ENCODE results near the gene MTHFD2L.

The MTHFD2L gene

GRCh38 chr4:74133786-74134499 is 24.0 kb upstream of the MTHFD2L start:
- peak in 1 of 3 donors; percentile 17 for DNase-seq
- Histone ChIP-seq H3K27me3 (replicated peaks; ENCODE audit: control insufficient read depth, insufficient read depth, low read length, poor library complexity, severe bottlenecking) (no peaks in the 10 kb centered on the region), H3K9me3 (ENCODE audit: control insufficient read depth, low read length) (no peaks in the 10 kb centered on the region), H3K4me3 (ENCODE audit: insufficient read depth, low read depth, low read length, poor library complexity, severe bottlenecking) (no peak overlapping the region), H3K4me1 (ENCODE audit: control insufficient read depth, insufficient read depth, low read length, poor library complexity, severe bottlenecking) (no peaks in the 10 kb centered on the region), H3K36me3 (ENCODE audit: control insufficient read depth, insufficient read depth, low read length) (no peaks in the 10 kb centered on the region), H3K27ac (ENCODE audit: insufficient read depth, low read length, poor library complexity, severe bottlenecking) (no peak overlapping the region)

- H3K27ac ChIP-seq (ENCODE audit: insufficient read depth, low read length, poor library complexity, severe bottlenecking): no peak overlapping the region
- no peaks in the 10 kb centered on the region for H3K4me1 ChIP-seq (ENCODE audit: control insufficient read depth, insufficient read depth, low read length, poor library complexity, severe bottlenecking)
- H3K36me3 ChIP-seq (ENCODE audit: control insufficient read depth, insufficient read depth, low read length): no peaks in the 10 kb centered on the region
- no peak overlapping the region for H3K4me3 ChIP-seq (ENCODE audit: insufficient read depth, low read depth, low read length, poor library complexity, severe bottlenecking)
- no peak for DNase-seq
- no peaks in the 10 kb centered on the region for H3K27me3 ChIP-seq (replicated peaks; ENCODE audit: control insufficient read depth, insufficient read depth, low read length, poor library complexity, severe bottlenecking)
- no peaks in the 10 kb centered on the region for H3K9me3 ChIP-seq (ENCODE audit: control insufficient read depth, low read length)
Measured at GRCh38 chr4:74134500-74134852, 23.4 kb upstream of the MTHFD2L start.

- Histone ChIP-seq H3K4me1 (ENCODE audit: control insufficient read depth, insufficient read depth, low read length, poor library complexity, severe bottlenecking) (no peaks in the 10 kb centered on the region), H3K27ac (ENCODE audit: insufficient read depth, low read length, poor library complexity, severe bottlenecking) (no peak overlapping the region), H3K36me3 (ENCODE audit: control insufficient read depth, insufficient read depth, low read length) (no peaks in the 10 kb centered on the region), H3K9me3 (ENCODE audit: control insufficient read depth, low read length) (no peaks in the 10 kb centered on the region), H3K27me3 (replicated peaks; ENCODE audit: control insufficient read depth, insufficient read depth, low read length, poor library complexity, severe bottlenecking) (peaks cover 6% of the 10 kb centered on the region), H3K4me3 (ENCODE audit: insufficient read depth, low read depth, low read length, poor library complexity, severe bottlenecking) (no peak overlapping the region)
- no peak for DNase-seq
Measured at GRCh38 chr4:74146581-74147129, 11.3 kb upstream of the MTHFD2L start.

GRCh38 chr4:74148205-74148604 is 9.7 kb upstream of the MTHFD2L start:
- H3K36me3 ChIP-seq (ENCODE audit: control insufficient read depth, insufficient read depth, low read length): no peaks in the 10 kb centered on the region
- no peak overlapping the region for H3K4me3 ChIP-seq (ENCODE audit: insufficient read depth, low read depth, low read length, poor library complexity, severe bottlenecking)
- no peaks in the 10 kb centered on the region for H3K4me1 ChIP-seq (ENCODE audit: control insufficient read depth, insufficient read depth, low read length, poor library complexity, severe bottlenecking)
- no peak for DNase-seq
- H3K27me3 ChIP-seq (replicated peaks; ENCODE audit: control insufficient read depth, insufficient read depth, low read length, poor library complexity, severe bottlenecking): peaks cover 6% of the 10 kb centered on the region
- H3K9me3 ChIP-seq (ENCODE audit: control insufficient read depth, low read length): no peaks in the 10 kb centered on the region
- H3K27ac ChIP-seq (ENCODE audit: insufficient read depth, low read length, poor library complexity, severe bottlenecking): no peak overlapping the region

GRCh38 chr4:74152836-74153235 is 5.1 kb upstream of the MTHFD2L start:
- Histone ChIP-seq H3K4me3 (ENCODE audit: insufficient read depth, low read depth, low read length, poor library complexity, severe bottlenecking) (no peak overlapping the region), H3K27ac (ENCODE audit: insufficient read depth, low read length, poor library complexity, severe bottlenecking) (no peak overlapping the region), H3K9me3 (ENCODE audit: control insufficient read depth, low read length) (no peaks in the 10 kb centered on the region), H3K27me3 (replicated peaks; ENCODE audit: control insufficient read depth, insufficient read depth, low read length, poor library complexity, severe bottlenecking) (peaks cover 6% of the 10 kb centered on the region), H3K4me1 (ENCODE audit: control insufficient read depth, insufficient read depth, low read length, poor library complexity, severe bottlenecking) (no peaks in the 10 kb centered on the region), H3K36me3 (ENCODE audit: control insufficient read depth, insufficient read depth, low read length) (no peaks in the 10 kb centered on the region)
- no peak for DNase-seq

GRCh38 chr4:74156521-74156920 is 1.4 kb upstream of the MTHFD2L start:
- no peaks in the 10 kb centered on the region for H3K9me3 ChIP-seq (ENCODE audit: control insufficient read depth, low read length)
- H3K4me3 ChIP-seq (ENCODE audit: insufficient read depth, low read depth, low read length, poor library complexity, severe bottlenecking): no peak overlapping the region
- no peaks in the 10 kb centered on the region for H3K36me3 ChIP-seq (ENCODE audit: control insufficient read depth, insufficient read depth, low read length)
- DNase-seq: no peak
- peaks cover 11% of the 10 kb centered on the region for H3K4me1 ChIP-seq (ENCODE audit: control insufficient read depth, insufficient read depth, low read length, poor library complexity, severe bottlenecking)
- H3K27ac ChIP-seq (ENCODE audit: insufficient read depth, low read length, poor library complexity, severe bottlenecking): no peak overlapping the region
- H3K27me3 ChIP-seq (replicated peaks; ENCODE audit: control insufficient read depth, insufficient read depth, low read length, poor library complexity, severe bottlenecking): no peaks in the 10 kb centered on the region

- Histone ChIP-seq H3K36me3 (ENCODE audit: control insufficient read depth, insufficient read depth, low read length) (no peaks in the 10 kb centered on the region), H3K4me3 (ENCODE audit: insufficient read depth, low read depth, low read length, poor library complexity, severe bottlenecking) (peak overlapping the region; percentile 79), H3K4me1 (ENCODE audit: control insufficient read depth, insufficient read depth, low read length, poor library complexity, severe bottlenecking) (peaks cover 11% of the 10 kb centered on the region), H3K9me3 (ENCODE audit: control insufficient read depth, low read length) (no peaks in the 10 kb centered on the region), H3K27me3 (replicated peaks; ENCODE audit: control insufficient read depth, insufficient read depth, low read length, poor library complexity, severe bottlenecking) (no peaks in the 10 kb centered on the region), H3K27ac (ENCODE audit: insufficient read depth, low read length, poor library complexity, severe bottlenecking) (no peak overlapping the region)
- no peak for DNase-seq
Measured at GRCh38 chr4:74157154-74157553, 764 bp upstream of the MTHFD2L start.

GRCh38 chr4:74158466-74159142 is 686 bp downstream of the MTHFD2L start:
- DNase-seq: no peak

GRCh38 chr4:74159143-74159709 is 1.3 kb downstream of the MTHFD2L start:
- Histone ChIP-seq H3K4me1 (ENCODE audit: control insufficient read depth, insufficient read depth, low read length, poor library complexity, severe bottlenecking) (peaks cover 11% of the 10 kb centered on the region), H3K36me3 (ENCODE audit: control insufficient read depth, insufficient read depth, low read length) (no peaks in the 10 kb centered on the region), H3K27ac (ENCODE audit: insufficient read depth, low read length, poor library complexity, severe bottlenecking) (no peak overlapping the region), H3K27me3 (replicated peaks; ENCODE audit: control insufficient read depth, insufficient read depth, low read length, poor library complexity, severe bottlenecking) (no peaks in the 10 kb centered on the region), H3K9me3 (ENCODE audit: control insufficient read depth, low read length) (no peaks in the 10 kb centered on the region), H3K4me3 (ENCODE audit: insufficient read depth, low read depth, low read length, poor library complexity, severe bottlenecking) (peak overlapping the region; percentile 79)
- no peak for DNase-seq

More at GRCh38 chr4:74158466-74159142, 686 bp downstream of the MTHFD2L start:
- Histone ChIP-seq H3K4me1 (ENCODE audit: control insufficient read depth, insufficient read depth, low read length, poor library complexity, severe bottlenecking) (peaks cover 11% of the 10 kb centered on the region), H3K9me3 (ENCODE audit: control insufficient read depth, low read length) (no peaks in the 10 kb centered on the region), H3K36me3 (ENCODE audit: control insufficient read depth, insufficient read depth, low read length) (no peaks in the 10 kb centered on the region), H3K4me3 (ENCODE audit: insufficient read depth, low read depth, low read length, poor library complexity, severe bottlenecking) (peak overlapping the region; percentile 79), H3K27me3 (replicated peaks; ENCODE audit: control insufficient read depth, insufficient read depth, low read length, poor library complexity, severe bottlenecking) (no peaks in the 10 kb centered on the region), H3K27ac (ENCODE audit: insufficient read depth, low read length, poor library complexity, severe bottlenecking) (peak overlapping the region; percentile 30)

Data from effector memory CD4-positive, alpha-beta T cell (primary cell).